ENCODE measurements around the gene ADAMTS5. TPM values are rescaled to one million over a fixed set of nuclear protein-coding genes. Genes with fewer than 3 reads are reported as not detected.

Gene ADAMTS5
- total and polyA plus RNA-seq, 9 of the 15 experiments (the other 6 are each of a cell fraction or from before 2014, with no cell fraction given), result not detected

DNA sequence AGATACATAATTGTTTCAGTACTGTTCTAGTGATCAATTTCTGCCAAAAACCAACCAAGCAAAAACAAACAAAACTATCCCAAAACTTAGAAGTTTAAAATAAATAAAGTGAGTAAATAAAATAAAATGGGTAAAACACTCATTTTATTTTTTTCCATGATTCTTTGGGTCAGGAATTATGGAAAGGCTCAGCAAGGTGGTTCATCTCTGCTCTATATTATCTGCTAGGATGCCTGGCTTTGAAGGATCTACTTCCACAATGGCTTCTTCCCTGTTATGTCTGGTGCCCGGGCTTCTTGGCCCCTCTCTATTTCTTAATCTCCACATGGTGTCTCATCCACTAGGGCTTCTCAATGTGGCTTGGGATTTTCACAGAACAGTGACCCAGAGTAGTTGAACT lies 92.5 kb downstream of the ADAMTS5 start (continued):
- TF ChIP-seq SUPT5H (IDR thresholded peaks at IDR 0.05) (no peak), IFI16 (CRISPR knock-in tag; IDR thresholded peaks at IDR 0.05) (no peak), SMARCB1 (IDR thresholded peaks at IDR 0.05; ENCODE audit: insufficient read length, low read depth) (no peak), RBFOX2 (IDR thresholded peaks at IDR 0.05; ENCODE audit: low read depth, low read length) (no peak)
- TF ChIP-seq, protein P1, sequence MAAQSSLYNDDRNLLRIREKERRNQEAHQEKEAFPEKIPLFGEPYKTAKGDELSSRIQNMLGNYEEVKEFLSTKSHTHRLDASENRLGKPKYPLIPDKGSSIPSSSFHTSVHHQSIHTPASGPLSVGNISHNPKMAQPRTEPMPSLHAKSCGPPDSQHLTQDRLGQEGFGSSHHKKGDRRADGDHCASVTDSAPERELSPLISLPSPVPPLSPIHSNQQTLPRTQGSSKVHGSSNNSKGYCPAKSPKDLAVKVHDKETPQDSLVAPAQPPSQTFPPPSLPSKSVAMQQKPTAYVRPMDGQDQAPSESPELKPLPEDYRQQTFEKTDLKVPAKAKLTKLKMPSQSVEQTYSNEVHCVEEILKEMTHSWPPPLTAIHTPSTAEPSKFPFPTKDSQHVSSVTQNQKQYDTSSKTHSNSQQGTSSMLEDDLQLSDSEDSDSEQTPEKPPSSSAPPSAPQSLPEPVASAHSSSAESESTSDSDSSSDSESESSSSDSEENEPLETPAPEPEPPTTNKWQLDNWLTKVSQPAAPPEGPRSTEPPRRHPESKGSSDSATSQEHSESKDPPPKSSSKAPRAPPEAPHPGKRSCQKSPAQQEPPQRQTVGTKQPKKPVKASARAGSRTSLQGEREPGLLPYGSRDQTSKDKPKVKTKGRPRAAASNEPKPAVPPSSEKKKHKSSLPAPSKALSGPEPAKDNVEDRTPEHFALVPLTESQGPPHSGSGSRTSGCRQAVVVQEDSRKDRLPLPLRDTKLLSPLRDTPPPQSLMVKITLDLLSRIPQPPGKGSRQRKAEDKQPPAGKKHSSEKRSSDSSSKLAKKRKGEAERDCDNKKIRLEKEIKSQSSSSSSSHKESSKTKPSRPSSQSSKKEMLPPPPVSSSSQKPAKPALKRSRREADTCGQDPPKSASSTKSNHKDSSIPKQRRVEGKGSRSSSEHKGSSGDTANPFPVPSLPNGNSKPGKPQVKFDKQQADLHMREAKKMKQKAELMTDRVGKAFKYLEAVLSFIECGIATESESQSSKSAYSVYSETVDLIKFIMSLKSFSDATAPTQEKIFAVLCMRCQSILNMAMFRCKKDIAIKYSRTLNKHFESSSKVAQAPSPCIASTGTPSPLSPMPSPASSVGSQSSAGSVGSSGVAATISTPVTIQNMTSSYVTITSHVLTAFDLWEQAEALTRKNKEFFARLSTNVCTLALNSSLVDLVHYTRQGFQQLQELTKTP (IDR thresholded peaks at IDR 0.05; ENCODE audit: low read depth in 1 of 2, partially characterized antibody in 2 of 2), result no peak
- TF ChIP-seq, protein P2, sequence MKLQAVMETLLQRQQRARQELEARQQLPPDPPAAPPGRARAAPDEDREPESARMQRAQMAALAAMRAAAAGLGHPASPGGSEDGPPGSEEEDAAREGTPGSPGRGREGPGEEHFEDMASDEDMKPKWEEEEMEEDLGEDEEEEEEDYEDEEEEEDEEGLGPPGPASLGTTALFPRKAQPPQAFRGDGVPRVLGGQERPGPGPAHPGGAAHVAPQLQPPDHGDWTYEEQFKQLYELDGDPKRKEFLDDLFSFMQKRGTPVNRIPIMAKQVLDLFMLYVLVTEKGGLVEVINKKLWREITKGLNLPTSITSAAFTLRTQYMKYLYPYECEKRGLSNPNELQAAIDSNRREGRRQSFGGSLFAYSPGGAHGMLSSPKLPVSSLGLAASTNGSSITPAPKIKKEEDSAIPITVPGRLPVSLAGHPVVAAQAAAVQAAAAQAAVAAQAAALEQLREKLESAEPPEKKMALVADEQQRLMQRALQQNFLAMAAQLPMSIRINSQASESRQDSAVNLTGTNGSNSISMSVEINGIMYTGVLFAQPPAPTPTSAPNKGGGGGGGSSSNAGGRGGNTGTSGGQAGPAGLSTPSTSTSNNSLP (IDR thresholded peaks at IDR 0.05; ENCODE audit: borderline replicate concordance, low read depth, low read length), result no peak

Small RNA genes lying within 50 kb of the gene (microRNA-seq; reads per million reads assigned to microRNA genes)
- not detected for gene MIR4759 (ENCODE audit: borderline microRNAs expressed)

Small RNA genes lying within 50 kb of the gene (small RNA-seq; reads per million reads assigned to genes)
- not detected for gene MIR4759

Other genes with a start within 250 kb of the ADAMTS5 start
- gene ADAMTS1, start 121.7 kb downstream of the ADAMTS5 start, total RNA-seq (2014; rRNA removed), result not detected in 2 replicates
- not detected in 2 replicates for gene ADAMTS1, start 121.7 kb downstream of the ADAMTS5 start, total RNA-seq (2014; rRNA removed; fragmentation: Illumina TruSeq; extraction: Trizol)
- not detected in 2 replicates for gene ADAMTS1, start 121.7 kb downstream of the ADAMTS5 start, total RNA-seq (2015; rRNA removed; fragmentation: Illumina TruSeq; extraction: Trizol)
- 0.34 and 0.58 TPM in 2 replicates for gene ADAMTS1, start 121.7 kb downstream of the ADAMTS5 start, total RNA-seq (2021)
- 0.01 TPM in 1 of 2 replicates, not detected in the other for gene ADAMTS1, start 121.7 kb downstream of the ADAMTS5 start, polyA plus RNA-seq (2011; rRNA removed)
- not detected in 2 replicates for gene ADAMTS1, start 121.7 kb downstream of the ADAMTS5 start, polyA plus RNA-seq (2014; fragmentation: Illumina TruSeq; extraction: Trizol)
- not detected for gene ADAMTS1, start 121.7 kb downstream of the ADAMTS5 start, polyA plus RNA-seq (2014; fragmentation: Nextera tagmentation; extraction: Ambion mirVana)
- gene ADAMTS1, start 121.7 kb downstream of the ADAMTS5 start, polyA plus RNA-seq (2014; rRNA removed), result not detected in 2 replicates

All from K562 (cell line).